Gastrocnemius medialis (tissue), 4 donors: ENCODE measurements around the gene SORCS1. TPM values are rescaled to one million over a fixed set of nuclear protein-coding genes. Genes with fewer than 3 reads are reported as not detected.

Experiments used
- ATAC-seq, 2 donors: fragments of 150-250 bp; one replicate each; pipeline ENCODE4 v1.9.1; 2016
- DNase-seq, 2 donors: peaks; one replicate each; pipeline ENCODE4 v3.0.0-alpha.2; 2019
- H3K27ac ChIP-seq, 4 donors: fragments of 200-600 bp; sonication (generic); 1 replicate in 1 of 4; 2 replicates in 3 of 4; pipeline ENCODE4 v1.5.1; 2016 to 2018; ENCODE audit warnings: mild to moderate bottlenecking in 2 of 4, moderate library complexity in 1 of 4
- H3K27me3 ChIP-seq, 3 donors: fragments of 200-600 bp; sonication (generic) in 2 of 3; 1 replicate in 1 of 3; 2 replicates in 2 of 3; pipeline versions ENCODE4 v1.5.1 to v1.6.0; 2016 to 2019; ENCODE audit warnings: mild to moderate bottlenecking in 1 of 3, moderate library complexity in 1 of 3
- H3K36me3 ChIP-seq, 2 donors: fragments of 200-600 bp; sonication (generic) in 1 of 2; one replicate each; pipeline ENCODE4 v1.5.1; 2017 to 2018
- H3K4me1 ChIP-seq, 2 donors: fragments of 200-600 bp; sonication (generic) in 1 of 2; one replicate each; pipeline ENCODE4 v1.5.1; 2016 to 2017; ENCODE audit warnings: mild to moderate bottlenecking in 2 of 2
- H3K4me3 ChIP-seq, 4 donors: fragments of 200-600 bp; sonication (generic) in 3 of 4; 1 replicate in 1 of 4; 2 replicates in 3 of 4; pipeline ENCODE4 v1.5.1; 2016 to 2019; ENCODE audit warnings: mild to moderate bottlenecking in 2 of 4
- H3K9me3 ChIP-seq, 3 donors: fragments of 200-600 bp; sonication (generic) in 2 of 3; 1 replicate in 1 of 3; 2 replicates in 2 of 3; pipeline ENCODE4 v1.5.1; 2016 to 2019
- POLR2A ChIP-seq, 2 donors: fragments of 450-650 bp; IDR thresholded peaks; one replicate each; pipeline ENCODE4 v1.6.1; 2017; ENCODE audit warnings: antibody characterized with exemption in 2 of 2, mild to moderate bottlenecking in 2 of 2, moderate library complexity in 2 of 2
- in situ Hi-C, 4 donors: fragments of 200-750 bp; cut with MboI; loops; one replicate each; pipeline versions ENCODE4 v1.15.0 to v1.8.0; 2017; ENCODE audit warnings: low sequenced_read_pairs in 4 of 4
- intact Hi-C: fragments of 100-400 bp; cut with DNase I; formaldehyde crosslinking; loops from one replicate; pipeline ENCODE4 v1.15.1; 2023; ENCODE audit warnings: low total_unique reads
- total RNA-seq, 4 donors: library from RNA; depleted of rRNA; stranded (reverse); fragments of >200 nt; gene quantifications; one replicate each; pipeline versions ENCODE4 v1.1.0 to v1.2.3, GENCODE V29; 2016
- TF ChIP-seq, protein P1 (sequence below), 5 experiments: fragments of 450-650 bp in 3 of 5; fragments of 200-600 bp in 2 of 5; sonication (generic) in 2 of 5; IDR thresholded peaks in 4 of 5; conservative IDR thresholded peaks in 1 of 5; 1 replicate in 4 of 5; 2 replicates in 1 of 5; pipeline ENCODE4 v1.5.1; 2016 to 2019; ENCODE audit warnings: antibody characterized with exemption in 5 of 5, mild to moderate bottlenecking in 3 of 5, moderate library complexity in 3 of 5

Gene SORCS1
- total RNA-seq, 4 donors from 2014 or later = 0.02 to 0.36 (median 0.24) TPM; not detected in 1

GRCh38 chr10:106582291-106582690 is 582.2 kb downstream of the SORCS1 start:
- no peak overlapping the region for H3K27ac ChIP-seq
- H3K27me3 ChIP-seq = no peaks in the 10 kb centered on the region
- DNase-seq = no peak
- H3K4me3 ChIP-seq = no peak overlapping the region
- no peaks in the 10 kb centered on the region for H3K36me3 ChIP-seq
- in situ Hi-C loops = no loop called here
- intact Hi-C loops = no loop called here
- ATAC-seq = no peak
- no peaks in the 10 kb centered on the region for H3K4me1 ChIP-seq
- TF ChIP-seq, protein P1, sequence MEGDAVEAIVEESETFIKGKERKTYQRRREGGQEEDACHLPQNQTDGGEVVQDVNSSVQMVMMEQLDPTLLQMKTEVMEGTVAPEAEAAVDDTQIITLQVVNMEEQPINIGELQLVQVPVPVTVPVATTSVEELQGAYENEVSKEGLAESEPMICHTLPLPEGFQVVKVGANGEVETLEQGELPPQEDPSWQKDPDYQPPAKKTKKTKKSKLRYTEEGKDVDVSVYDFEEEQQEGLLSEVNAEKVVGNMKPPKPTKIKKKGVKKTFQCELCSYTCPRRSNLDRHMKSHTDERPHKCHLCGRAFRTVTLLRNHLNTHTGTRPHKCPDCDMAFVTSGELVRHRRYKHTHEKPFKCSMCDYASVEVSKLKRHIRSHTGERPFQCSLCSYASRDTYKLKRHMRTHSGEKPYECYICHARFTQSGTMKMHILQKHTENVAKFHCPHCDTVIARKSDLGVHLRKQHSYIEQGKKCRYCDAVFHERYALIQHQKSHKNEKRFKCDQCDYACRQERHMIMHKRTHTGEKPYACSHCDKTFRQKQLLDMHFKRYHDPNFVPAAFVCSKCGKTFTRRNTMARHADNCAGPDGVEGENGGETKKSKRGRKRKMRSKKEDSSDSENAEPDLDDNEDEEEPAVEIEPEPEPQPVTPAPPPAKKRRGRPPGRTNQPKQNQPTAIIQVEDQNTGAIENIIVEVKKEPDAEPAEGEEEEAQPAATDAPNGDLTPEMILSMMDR (IDR thresholded peaks at IDR 0.05 in 4 of 5, conservative IDR thresholded peaks at IDR 0.05 in 1 of 5) = no peak
- TF ChIP-seq POLR2A (IDR thresholded peaks at IDR 0.05) = no peak
- H3K9me3 ChIP-seq = no peaks in the 10 kb centered on the region

- no peaks in the 10 kb centered on the region for H3K27me3 ChIP-seq
- no peak overlapping the region for H3K4me3 ChIP-seq
- ATAC-seq (no peak), DNase-seq (no peak)
- no peaks in the 10 kb centered on the region for H3K36me3 ChIP-seq
- H3K27ac ChIP-seq = no peak overlapping the region
- no peaks in the 10 kb centered on the region for H3K9me3 ChIP-seq
- no peak for TF ChIP-seq POLR2A (IDR thresholded peaks at IDR 0.05)
- TF ChIP-seq, protein P1 (IDR thresholded peaks at IDR 0.05 in 4 of 5, conservative IDR thresholded peaks at IDR 0.05 in 1 of 5) = no peak
- intact Hi-C loops = no loop called here
- H3K4me1 ChIP-seq = no peaks in the 10 kb centered on the region
- in situ Hi-C loops = no loop called here
Measured at GRCh38 chr10:106577756-106578155, 586.8 kb downstream of the SORCS1 start.

- no peak for DNase-seq
- H3K27ac ChIP-seq = no peak overlapping the region
- H3K4me3 ChIP-seq = no peak overlapping the region
- H3K36me3 ChIP-seq = no peaks in the 10 kb centered on the region
- in situ Hi-C loops = no loop called here
- no peak for ATAC-seq
- H3K9me3 ChIP-seq = no peaks in the 10 kb centered on the region
- H3K4me1 ChIP-seq = no peaks in the 10 kb centered on the region
- intact Hi-C loops = no loop called here
- H3K27me3 ChIP-seq = no peaks in the 10 kb centered on the region
- TF ChIP-seq, protein P1 (IDR thresholded peaks at IDR 0.05 in 4 of 5, conservative IDR thresholded peaks at IDR 0.05 in 1 of 5) = no peak
- no peak for TF ChIP-seq POLR2A (IDR thresholded peaks at IDR 0.05)
Measured at GRCh38 chr10:106577266-106577665, 587.2 kb downstream of the SORCS1 start.

GRCh38 chr10:106576534-106576933 is 588.0 kb downstream of the SORCS1 start:
- Histone ChIP-seq H3K4me1 (no peaks in the 10 kb centered on the region), H3K36me3 (no peaks in the 10 kb centered on the region), H3K27me3 (no peaks in the 10 kb centered on the region), H3K27ac (no peak overlapping the region), H3K4me3 (no peak overlapping the region), H3K9me3 (no peaks in the 10 kb centered on the region)
- in situ Hi-C loops = no loop called here
- intact Hi-C loops = no loop called here
- ATAC-seq (no peak), DNase-seq (no peak)
- TF ChIP-seq POLR2A (IDR thresholded peaks at IDR 0.05) = no peak
- TF ChIP-seq, protein P1 (IDR thresholded peaks at IDR 0.05 in 4 of 5, conservative IDR thresholded peaks at IDR 0.05 in 1 of 5) = no peak

DNA sequence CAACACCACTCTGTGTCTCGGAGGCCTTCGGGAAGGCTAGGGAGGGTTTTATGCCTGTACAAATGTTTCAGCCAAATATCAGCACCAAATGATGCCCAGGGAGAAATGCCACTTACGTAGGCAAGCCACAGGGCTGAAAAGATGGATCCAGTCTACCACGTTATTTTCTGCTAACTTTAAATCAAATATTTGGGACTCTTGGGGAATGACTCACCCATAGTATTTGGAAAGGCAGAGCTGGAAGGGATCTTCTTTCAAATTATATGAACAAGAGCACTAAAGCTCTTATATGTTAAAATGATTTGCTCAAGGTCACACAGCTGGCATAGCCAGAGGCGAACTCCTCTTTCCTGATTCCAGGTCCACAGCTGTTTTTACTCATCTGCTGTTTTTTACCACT is 591.4 kb downstream of the SORCS1 start:
- Histone ChIP-seq H3K36me3 (no peaks in the 10 kb centered on the region), H3K9me3 (no peaks in the 10 kb centered on the region), H3K4me1 (no peaks in the 10 kb centered on the region), H3K4me3 (no peak overlapping the region), H3K27me3 (no peaks in the 10 kb centered on the region), H3K27ac (no peak overlapping the region)
- intact Hi-C loops (no loop called here), in situ Hi-C loops (no loop called here)
- no peak for TF ChIP-seq POLR2A (IDR thresholded peaks at IDR 0.05)
- TF ChIP-seq, protein P1 (IDR thresholded peaks at IDR 0.05 in 4 of 5, conservative IDR thresholded peaks at IDR 0.05 in 1 of 5) = no peak
- DNase-seq = no peak
- ATAC-seq = no peak
